Heart right ventricle (tissue), 16 donors: ENCODE data around the gene FAM163B. TPM values are rescaled to one million over a fixed set of nuclear protein-coding genes. Genes with fewer than 3 reads are reported as not detected.

Experiments
- ATAC-seq, 8 donors: fragments of 200-7000 bp; cut with Tn5 transposase; one replicate each; pipeline ENCODE4 v1.9.1; 2020; ENCODE audit warnings: mild to moderate bottlenecking in 8 of 8, moderate library complexity in 8 of 8, moderate number of reproducible peaks in 1 of 8
- DNase-seq, 2 donors: peaks; one replicate each; pipeline ENCODE4 v3.0.0-alpha.2; 2020
- H3K27ac ChIP-seq, 10 donors: fragments of 200-600 bp; sonication (generic) in 2 of 10; one replicate each; pipeline versions ENCODE4 v1.5.0 to v1.8.0; 2020 to 2022; ENCODE audit warnings: mild to moderate bottlenecking in 3 of 10
- H3K27me3 ChIP-seq, 7 donors: fragments of 200-600 bp; one replicate each; pipeline ENCODE4 v1.8.0; 2021 to 2022; ENCODE audit warnings: mild to moderate bottlenecking in 2 of 7
- H3K36me3 ChIP-seq, 9 donors: fragments of 200-600 bp; sonication (generic) in 1 of 9; one replicate each; pipeline versions ENCODE4 v1.5.0 to v1.8.0; 2020 to 2022; ENCODE audit warnings: mild to moderate bottlenecking in 2 of 9
- H3K4me1 ChIP-seq, 9 donors: fragments of 200-600 bp; sonication (generic) in 1 of 9; one replicate each; pipeline versions ENCODE4 v1.5.0 to v1.8.0; 2020 to 2022; ENCODE audit warnings: mild to moderate bottlenecking in 4 of 9
- H3K4me3 ChIP-seq, 10 donors: fragments of 200-600 bp; sonication (generic) in 2 of 10; one replicate each; pipeline versions ENCODE4 v1.5.0 to v1.8.0; 2020 to 2022; ENCODE audit warnings: mild to moderate bottlenecking in 7 of 10, moderate library complexity in 2 of 10
- H3K9me3 ChIP-seq, 11 donors: fragments of 200-600 bp in 10 of 11; sonication (generic) in 2 of 11; one replicate each; pipeline versions ENCODE4 v1.5.0 to v1.8.0; 2013 to 2022; ENCODE audit warnings: mild to moderate bottlenecking in 2 of 11, control low read depth in 1 of 11, moderate library complexity in 1 of 11
- CTCF ChIP-seq, 9 donors: fragments of 200-600 bp; sonication (generic) in 2 of 9; IDR thresholded peaks; one replicate each; pipeline versions ENCODE4 v1.5.0 to v1.8.0; 2021 to 2022; ENCODE audit warnings: antibody characterized with exemption in 9 of 9, mild to moderate bottlenecking in 5 of 9, moderate library complexity in 1 of 9
- WGBS, 2 donors: extraction: QIAGEN DNeasy Blood & Tissue Kit; methylation state at CpG; one replicate each; pipeline ENCODE4 v1.1.7; 2013; ENCODE audit warnings: inconsistent platforms in 1 of 2; 5-methylcytosine and 5-hydroxymethylcytosine counted together
- intact Hi-C, 10 donors: fragments of 100-400 bp; cut with DNase I; formaldehyde crosslinking; loops; one replicate each; pipeline versions ENCODE4 v1.11.1 to v1.14.2; 2022
- polyA plus RNA-seq, 2 donors: library from polyadenylated mRNA; stranded (reverse); fragments of 200-250 nt; gene quantifications; one replicate each; pipeline ENCODE4 v1.2.3, GENCODE V29; 2013
- total RNA-seq, 10 donors: library from RNA; stranded (reverse); fragmentation: NEBNext Ultra II Directional in 3 of 10; extraction: Animal tissue kit (Norgen Biotek cat#: 25700) in 3 of 10; gene quantifications; one replicate each; pipeline versions ENCODE4 v1.2.1 to v1.2.4, GENCODE V29; 2021 to 2023
- donor health status: Arrhythmogenic right ventricular cardiomyopathy.
- donor health status: ischemic (EF 13 %, LVEDD 7.1; RV severe dilation, severe dysfunction).
- donor health status: healthy with polysubstance abuse.
- donor health status: DM: no; HTN: yes; CAD: no.
- donor health status: DM: no; HTN: no; CAD: no.
- donor health status: ischemic (EF 25% LVEDD 6.9; RV normal size, moderate dysfunction).
- donor health status: ischemic (EF 25% LVEDD 5.7; RV mildly dilated, moderate dysfunction).
- donor health status: healthy.
- donor health status: DM: yes; HTN: yes; CAD: no.
- donor health status: Ischemic cardiomyopathy.
- donor health status: ischemic (EF 35%, LVEDD 5.7; RV mildly dilated, moderate dysfunction).
- donor health status: nonischemic (EF 11% LVEDD 7.7; RV severe dilation, severe dysfunction).
- donor health status: DM: yes; HTN: yes; CAD: no.
- donor health status: PGD.
- donor health status: ischemic (EF 29% LVEDD 5.4; RV normal size, mild dysfunction).
- donor health status: nonischemic (EF 23%, LVEDD 6.1; RV moderate dilation, normal function).

The FAM163B gene
- total and polyA plus RNA-seq, 12 donors: 0.19 TPM; not detected in 11

GRCh38 chr9:133571391-133571890 is 37.7 kb downstream of the FAM163B start:
- peaks cover under 1 to 28% (median 16%) of the 10 kb centered on the region in 9 donors for H3K4me1 ChIP-seq
- H3K27ac ChIP-seq: no peak overlapping the region
- peaks cover 0 to 14% (median under 1%) of the 10 kb centered on the region in 7 donors for H3K27me3 ChIP-seq
- 87 to 88% methylated on average over 9 of the region's 9 CpGs for WGBS, 2 donors
- no peak for TF ChIP-seq CTCF (IDR thresholded peaks at IDR 0.05)
- intact Hi-C loops: no loop called here
- ATAC-seq: no peak
- H3K9me3 ChIP-seq: no peaks in the 10 kb centered on the region
- DNase-seq: no peak
- no peak overlapping the region for H3K4me3 ChIP-seq
- H3K36me3 ChIP-seq: peaks cover 0 to 20% (median 0%) of the 10 kb centered on the region in 9 donors

GRCh38 chr9:133570691-133571080 is 38.5 kb downstream of the FAM163B start:
- H3K27ac ChIP-seq: no peak overlapping the region
- no peaks in the 10 kb centered on the region for H3K9me3 ChIP-seq
- no peak overlapping the region for H3K4me3 ChIP-seq
- H3K36me3 ChIP-seq: peaks cover 0 to 20% (median 0%) of the 10 kb centered on the region in 9 donors
- intact Hi-C loops: no loop called here
- no peak for TF ChIP-seq CTCF (IDR thresholded peaks at IDR 0.05)
- H3K4me1 ChIP-seq: peaks cover 0 to 20% (median 13%) of the 10 kb centered on the region in 9 donors
- WGBS, 2 donors: 82 to 84% methylated on average over 16 of the region's 16 CpGs
- peaks cover 0 to 7% (median 0%) of the 10 kb centered on the region in 7 donors for H3K27me3 ChIP-seq
- DNase-seq (no peak), ATAC-seq (no peak)

GRCh38 chr9:133569891-133570690 is 39.1 kb downstream of the FAM163B start:
- H3K4me3 ChIP-seq: no peak overlapping the region
- intact Hi-C loops: no loop called here
- DNase-seq: no peak
- WGBS, 2 donors: 75 to 86% methylated on average over 36 of the region's 36 CpGs
- no peak for ATAC-seq
- peaks cover 0 to 3% (median 0%) of the 10 kb centered on the region in 7 donors for H3K27me3 ChIP-seq
- no peak overlapping the region for H3K27ac ChIP-seq
- peaks cover 0 to 20% (median 0%) of the 10 kb centered on the region in 9 donors for H3K36me3 ChIP-seq
- H3K9me3 ChIP-seq: no peaks in the 10 kb centered on the region
- H3K4me1 ChIP-seq: peaks cover 0 to 19% (median 12%) of the 10 kb centered on the region in 9 donors
- no peak for TF ChIP-seq CTCF (IDR thresholded peaks at IDR 0.05)

GRCh38 chr9:133569121-133569785 is 39.9 kb downstream of the FAM163B start:
- Histone ChIP-seq H3K9me3 (no peaks in the 10 kb centered on the region), H3K27ac (no peak overlapping the region), H3K36me3 (peaks cover 0 to 20% (median 0%) of the 10 kb centered on the region in 9 donors), H3K27me3 (peaks cover 0 to 3% (median 0%) of the 10 kb centered on the region in 7 donors), H3K4me3 (no peak overlapping the region), H3K4me1 (peaks cover 0 to 23% (median 15%) of the 10 kb centered on the region in 9 donors)
- ATAC-seq: no peak
- DNase-seq: no peak
- WGBS, 2 donors: 90 to 92% methylated on average over 14 of the region's 14 CpGs
- TF ChIP-seq CTCF (IDR thresholded peaks at IDR 0.05): no peak
- intact Hi-C loops: no loop called here
